Cardiac fibroblast (primary cell): Measurements from ENCODE around the gene HBP1.
"Not testable (repeated sequence)": the region's sequence is repeated elsewhere in the genome, so short reads cannot be mapped to it uniquely, and the experiment has no call there.

Source experiments
- DNase-seq, 2 donors: peaks; one replicate each; pipeline versions ENCODE4 v3.0.0 to v3.0.0-alpha.2; 2010; ENCODE audit warnings: low read depth in 2 of 2
- H3K4me3 ChIP-seq, 2 donors: replicated peaks in 1 of 2; 1 replicate in 1 of 2; 2 replicates in 1 of 2; pipeline ENCODE4 v1.5.1; 2011; ENCODE audit warnings: low read depth in 2 of 2, low read length in 2 of 2, mild to moderate bottlenecking in 2 of 2, moderate library complexity in 1 of 2
- TF ChIP-seq, protein P1 (sequence below): IDR thresholded peaks from one replicate; pipeline ENCODE4 v1.5.1; 2011; ENCODE audit warnings: low read depth, mild to moderate bottlenecking, low read length, inconsistent platforms

HBP1 gene

DNA sequence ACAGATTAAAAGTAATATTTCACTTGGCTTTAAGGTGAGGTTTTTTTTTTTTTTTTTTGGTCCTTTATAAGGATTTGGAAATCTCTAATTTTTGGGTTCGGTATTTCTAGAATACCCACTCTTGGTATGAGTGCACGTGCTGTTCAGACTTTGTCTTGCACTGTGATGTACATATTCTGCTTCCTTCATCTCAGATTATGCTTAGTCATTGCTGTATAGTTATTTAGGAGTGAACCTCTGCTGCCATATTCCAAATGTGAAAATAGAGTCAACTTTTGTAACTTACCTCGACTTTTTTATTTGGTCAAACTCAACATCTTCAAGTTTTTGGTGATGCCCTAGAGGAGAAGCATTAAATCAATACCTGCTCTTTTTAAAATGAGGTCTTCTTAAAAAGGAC, 40.1 kb upstream of the HBP1 start:
- no peak overlapping the region for H3K4me3 ChIP-seq
- TF ChIP-seq, protein P1, sequence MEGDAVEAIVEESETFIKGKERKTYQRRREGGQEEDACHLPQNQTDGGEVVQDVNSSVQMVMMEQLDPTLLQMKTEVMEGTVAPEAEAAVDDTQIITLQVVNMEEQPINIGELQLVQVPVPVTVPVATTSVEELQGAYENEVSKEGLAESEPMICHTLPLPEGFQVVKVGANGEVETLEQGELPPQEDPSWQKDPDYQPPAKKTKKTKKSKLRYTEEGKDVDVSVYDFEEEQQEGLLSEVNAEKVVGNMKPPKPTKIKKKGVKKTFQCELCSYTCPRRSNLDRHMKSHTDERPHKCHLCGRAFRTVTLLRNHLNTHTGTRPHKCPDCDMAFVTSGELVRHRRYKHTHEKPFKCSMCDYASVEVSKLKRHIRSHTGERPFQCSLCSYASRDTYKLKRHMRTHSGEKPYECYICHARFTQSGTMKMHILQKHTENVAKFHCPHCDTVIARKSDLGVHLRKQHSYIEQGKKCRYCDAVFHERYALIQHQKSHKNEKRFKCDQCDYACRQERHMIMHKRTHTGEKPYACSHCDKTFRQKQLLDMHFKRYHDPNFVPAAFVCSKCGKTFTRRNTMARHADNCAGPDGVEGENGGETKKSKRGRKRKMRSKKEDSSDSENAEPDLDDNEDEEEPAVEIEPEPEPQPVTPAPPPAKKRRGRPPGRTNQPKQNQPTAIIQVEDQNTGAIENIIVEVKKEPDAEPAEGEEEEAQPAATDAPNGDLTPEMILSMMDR = no peak
- DNase-seq = no peak

DNA sequence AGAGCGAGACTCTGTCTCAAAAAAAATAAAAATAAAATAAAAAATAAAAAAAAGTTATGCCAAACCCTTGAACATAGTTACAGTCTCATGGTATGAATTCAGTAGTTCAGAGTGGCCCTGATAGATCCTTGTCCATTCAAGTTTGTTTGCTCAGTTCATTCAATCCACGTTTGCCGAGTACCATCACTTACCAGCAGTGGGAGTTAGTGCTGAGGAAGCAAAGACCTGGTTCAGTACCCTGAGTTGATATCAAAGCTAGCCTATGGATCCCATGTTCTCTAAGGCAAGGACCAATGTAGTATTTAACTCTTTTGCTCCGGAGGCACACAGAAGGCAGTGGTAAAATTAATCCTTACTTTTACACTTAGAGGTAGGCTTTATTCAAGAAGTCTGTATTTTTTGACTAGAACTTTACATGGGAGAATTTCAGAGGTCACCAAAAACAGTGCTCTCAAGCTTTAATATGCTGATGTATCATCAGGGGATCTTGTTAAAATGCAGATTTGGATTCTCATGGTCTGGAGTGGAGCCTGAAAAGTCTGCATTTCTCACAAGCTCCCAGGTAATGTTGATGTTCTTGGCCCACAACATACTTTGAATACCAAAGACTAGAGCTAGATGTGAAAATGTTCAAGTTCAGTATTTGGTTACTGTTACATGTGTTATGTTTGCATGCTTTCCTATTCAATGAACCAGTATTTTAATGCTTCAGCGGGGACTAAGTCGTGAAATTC, 38.1 kb upstream of the HBP1 start:
- TF ChIP-seq, protein P1 = peak; percentile 32
- H3K4me3 ChIP-seq = no peak overlapping the region
- no peak for DNase-seq

DNA sequence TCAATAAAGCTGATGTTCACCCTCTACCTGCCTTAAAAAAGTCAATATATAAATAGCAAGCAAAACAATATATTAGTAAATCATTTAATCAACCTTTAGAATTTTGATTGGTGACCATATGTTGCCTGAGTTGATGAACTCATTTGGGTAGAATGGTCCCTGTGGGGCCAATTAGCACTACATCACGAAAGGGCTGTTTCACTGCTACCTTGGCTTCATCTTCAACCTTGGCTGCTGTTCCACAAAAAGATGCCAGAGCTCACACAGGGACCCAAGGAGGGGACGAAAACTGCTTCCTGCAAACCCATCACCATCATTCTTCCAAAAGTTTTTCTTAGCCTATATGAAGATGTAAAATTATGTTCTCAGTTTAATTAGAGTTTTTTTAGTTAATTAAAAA, 35.4 kb upstream of the HBP1 start:
- TF ChIP-seq, protein P1 = no peak
- DNase-seq = no peak

DNA sequence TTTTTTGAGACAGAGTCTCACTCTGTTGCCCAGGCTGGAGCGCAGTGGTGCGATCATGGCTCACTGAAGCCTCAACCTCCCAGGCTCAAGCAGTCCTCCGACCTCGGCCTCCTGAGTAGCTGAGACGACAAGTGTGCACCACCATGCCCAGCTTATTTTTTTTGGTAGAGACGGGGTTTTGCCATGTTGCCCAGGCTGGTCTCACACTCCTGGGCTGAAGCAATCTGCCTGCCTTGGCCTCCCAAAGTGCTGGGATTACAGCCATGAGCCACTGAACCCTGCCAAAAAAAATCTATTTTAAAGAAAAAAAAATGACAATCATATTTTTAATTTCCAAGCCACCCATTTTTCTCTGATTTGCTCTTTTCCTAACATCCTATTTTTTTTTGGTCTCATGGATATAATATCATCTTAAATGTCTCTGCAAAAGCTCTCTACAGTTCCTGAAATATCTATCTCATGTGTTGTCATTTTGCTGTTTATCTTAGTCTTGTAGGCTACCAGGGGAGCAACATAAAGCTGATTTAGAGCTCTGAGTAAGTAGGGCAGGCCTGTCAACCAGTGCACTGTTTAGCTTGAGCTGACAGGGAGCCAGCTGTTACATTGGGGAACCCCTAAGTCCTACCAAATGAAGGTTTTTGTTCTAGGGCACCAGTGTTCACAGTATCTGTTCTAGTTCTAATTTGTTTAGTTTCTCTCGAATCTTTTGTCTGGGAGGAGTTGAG, 29.9 kb upstream of the HBP1 start:
- DNase-seq = no peak
- no peak overlapping the region for H3K4me3 ChIP-seq
- TF ChIP-seq, protein P1 = no peak

More for the DNA sequence above, 35.4 kb upstream of the HBP1 start:
- no peak overlapping the region for H3K4me3 ChIP-seq

DNA sequence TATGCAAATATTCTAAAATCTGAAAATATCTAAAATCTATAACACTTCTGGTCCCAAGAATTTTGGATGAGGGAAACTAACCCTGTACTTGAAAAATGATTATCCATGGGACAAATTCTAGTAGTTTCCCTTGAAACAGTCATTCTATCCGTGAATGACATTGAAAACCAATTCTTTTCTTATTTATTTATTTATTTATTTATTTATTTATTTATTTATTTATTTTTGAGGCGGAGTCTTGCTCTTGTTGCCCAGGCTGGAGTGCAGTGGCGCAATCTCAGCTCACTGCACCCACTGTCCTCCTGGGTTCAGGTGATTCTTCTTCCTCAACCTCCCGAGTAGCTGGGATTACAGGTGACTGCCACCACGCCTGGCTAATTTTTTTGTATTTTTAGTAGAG, 24.9 kb upstream of the HBP1 start:
- not testable (repeated sequence) for DNase-seq, H3K4me3 ChIP-seq

DNA sequence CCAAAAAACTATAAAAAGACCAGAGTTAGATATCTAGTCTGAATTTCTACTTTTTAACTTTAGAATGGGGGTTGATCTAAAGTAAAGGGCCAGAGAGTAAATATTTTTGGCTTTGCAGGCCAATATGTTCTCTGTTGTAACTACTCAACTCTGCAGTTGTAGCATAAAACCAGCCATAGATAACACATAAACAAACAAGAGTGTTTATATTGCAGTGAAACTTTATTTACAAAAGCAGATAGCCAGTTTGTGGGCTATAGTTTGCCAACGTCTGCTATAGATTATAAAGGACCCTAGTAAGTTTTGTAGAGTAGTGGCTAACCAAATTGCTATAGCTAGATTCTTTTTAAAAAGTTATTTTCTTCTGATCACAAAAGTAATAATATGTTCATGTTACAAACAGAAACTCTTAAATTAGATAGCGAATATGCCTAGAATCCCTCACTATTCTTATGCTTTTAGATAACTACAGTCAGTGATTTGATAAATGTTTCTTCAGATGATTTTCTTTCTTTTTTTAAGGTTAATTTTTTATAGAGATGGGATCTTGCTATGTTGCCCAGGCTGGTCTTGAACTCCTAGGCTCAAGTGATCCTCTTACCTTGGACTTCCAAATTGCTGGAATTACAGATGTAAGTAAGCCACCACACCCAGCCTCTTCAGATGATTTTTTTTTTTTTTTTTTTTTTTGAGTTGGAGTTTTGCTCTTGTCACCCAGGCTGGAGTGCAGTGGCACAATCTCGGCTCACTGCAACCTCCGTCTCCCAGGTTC, 23.6 kb upstream of the HBP1 start:
- no peak for DNase-seq
- TF ChIP-seq, protein P1 = no peak
- no peak overlapping the region for H3K4me3 ChIP-seq
